ENCODE measurements around the gene MYG1.
A peak's percentile ranks its signal among the peaks of the same experiment; 100 is the strongest.
"Not testable (repeated sequence)": the region's sequence is repeated elsewhere in the genome, so short reads cannot be mapped to it uniquely, and the experiment has no call there.

Gene MYG1

GRCh38 chr12:53287741-53288216 is 11.7 kb upstream of the MYG1 start:
- DNase-seq, result peak; percentile 49

- no peak for DNase-seq
Observed at GRCh38 chr12:53288322-53288721, 11.2 kb upstream of the MYG1 start.

- no peak for DNase-seq
Observed at GRCh38 chr12:53289891-53290290, 9.6 kb upstream of the MYG1 start.

- peak; percentile 7 for DNase-seq
Observed at GRCh38 chr12:53290661-53291060, 8.8 kb upstream of the MYG1 start.

GRCh38 chr12:53292426-53292825 is 7.1 kb upstream of the MYG1 start:
- DNase-seq, result no peak

GRCh38 chr12:53295070-53295890 is 4.2 kb upstream of the MYG1 start, which contains the start of gene PFDN5:
Gene PFDN5, plus strand, starts transcription at chr12:53295542. Its CDS starts 26 bp downstream, at chr12:53295568.
- peak; percentile 87 for DNase-seq

GRCh38 chr12:53295891-53296219 is 3.6 kb upstream of the MYG1 start:
- DNase-seq, result no peak

GRCh38 chr12:53297106-53297505 is 2.4 kb upstream of the MYG1 start:
- not testable (repeated sequence) for DNase-seq

GRCh38 chr12:53298164-53298563 is 1.3 kb upstream of the MYG1 start:
- no peak for DNase-seq

GRCh38 chr12:53299101-53299453 is 418 bp upstream of the MYG1 start:
- DNase-seq, result peak; percentile 48

GRCh38 chr12:53300187-53300586 is 692 bp downstream of the MYG1 start:
- DNase-seq, result peak; percentile 25

- no peak for DNase-seq
Observed at GRCh38 chr12:53302903-53303302, 3.4 kb downstream of the MYG1 start.

GRCh38 chr12:53306826-53307225 is 7.3 kb downstream of the MYG1 start:
- DNase-seq, result no peak

GRCh38 chr12:53308276-53308675 is 8.8 kb downstream of the MYG1 start:
- no peak for DNase-seq

- DNase-seq, result no peak
Observed at GRCh38 chr12:53313996-53314395, 14.5 kb downstream of the MYG1 start.

- no peak for DNase-seq
Observed at GRCh38 chr12:53320352-53321195, 21.1 kb downstream of the MYG1 start.

- peak; percentile 65 for DNase-seq
Observed at GRCh38 chr12:53324113-53324778, 24.8 kb downstream of the MYG1 start.

GRCh38 chr12:53324779-53325510 is 25.4 kb downstream of the MYG1 start:
- peak; percentile 90 for DNase-seq

- DNase-seq, result peak; percentile 31
Observed at GRCh38 chr12:53325511-53326061, 26.1 kb downstream of the MYG1 start.

- no peak for DNase-seq
Observed at GRCh38 chr12:53326460-53327185, 27.1 kb downstream of the MYG1 start.

- DNase-seq, result no peak
Observed at GRCh38 chr12:53327435-53328042, 28.0 kb downstream of the MYG1 start.

Data from stimulated activated CD4-positive, alpha-beta T cell treated with anti-CD3 and anti-CD28 coated beads, Interleukin-1b, Interleukin-23, amount 100 ng/mL, for 48 hours (primary cell).